ENCODE results near the gene CACNG4. TPM values are rescaled to one million over a fixed set of nuclear protein-coding genes. Genes with fewer than 3 reads are reported as not detected.

Gene CACNG4
- total and polyA plus RNA-seq, 2 of the 4 experiments (the other 2 are of a cell fraction), result under 0.01 to 0.53 TPM

- Histone ChIP-seq H3K23ac (ENCODE audit: low read depth, low read length) (no peak overlapping the region), H2BK15ac (ENCODE audit: low read depth, low read length) (no peak overlapping the region), H3K4me1 (ENCODE audit: control insufficient read depth, insufficient read depth, low read length) (peaks cover 22% of the 10 kb centered on the region), H3K9ac (ENCODE audit: low read depth, low read length) (no peak overlapping the region), H3K27me3 (ENCODE audit: control insufficient read depth, insufficient read depth, low read length) (peaks cover under 1% of the 10 kb centered on the region; the same call in 1 of the 2 replicates), H3K36me3 (ENCODE audit: control insufficient read depth, insufficient read depth, low read length) (no peaks in the 10 kb centered on the region), H3K14ac (replicated peaks; ENCODE audit: low read depth, low read length) (no peak overlapping the region), H3K9me3 (ENCODE audit: control insufficient read depth, insufficient read depth, low read length) (no peaks in the 10 kb centered on the region), H3K27ac (ENCODE audit: insufficient read depth, low read length) (no peak overlapping the region), H2AK9ac (replicated peaks; ENCODE audit: low read depth, low read length, poor library complexity) (no peak overlapping the region), H3K56ac (ENCODE audit: extremely low read depth, insufficient read depth, low read length) (no peak overlapping the region), H4K20me1 (ENCODE audit: insufficient read depth, low read length) (no peaks in the 10 kb centered on the region), H4K5ac (ENCODE audit: low read depth, low read length) (no peak overlapping the region), H4K91ac (ENCODE audit: insufficient read depth, low read depth, low read length) (peak overlapping the region; percentile 23; the same call in 1 of the 2 replicates), H4K8ac (ENCODE audit: low read depth in 2 of 2, low read length in 2 of 2) (no peak overlapping the region), H2BK120ac (ENCODE audit: low read depth, low read length) (no peak overlapping the region; the same call in 1 of the 2 replicates), H2BK5ac (ENCODE audit: low read depth, low read length, poor library complexity, severe bottlenecking) (no peak overlapping the region), H2AK5ac (ENCODE audit: low read depth, low read length) (peak overlapping the region; percentile 20; the same call in 1 of the 2 replicates), H3K18ac (ENCODE audit: low read depth, low read length) (no peak overlapping the region), H3K4me3 (ENCODE audit: insufficient read depth, low read depth, low read length) (no peak overlapping the region), H2AFZ (replicated peaks; ENCODE audit: low read length, poor library complexity) (no peak overlapping the region), H3K4me2 (ENCODE audit: low read depth, low read length) (no peak overlapping the region), H3K9me1 (ENCODE audit: insufficient read depth, low read length) (peaks cover 36% of the 10 kb centered on the region), H3K79me1 (ENCODE audit: low read depth in 1 of 2, low read length in 2 of 2) (no peaks in the 10 kb centered on the region), H2BK20ac (ENCODE audit: low read depth, low read length) (no peak overlapping the region), H3K4ac (ENCODE audit: low read depth, low read length) (no peak overlapping the region)
- in situ Hi-C loops (cut with MboI; ENCODE audit: low sequenced_read_pairs) (no loop called here), dilution Hi-C loops (cut with HindIII; ENCODE audit: low sequenced_read_pairs, unreplicated experiment) (no loop called here), intact Hi-C loops (cut with micrococcal nuclease) (no loop called here)
- CTCF ChIA-PET, result no interaction called here
- no peak for TF ChIP-seq MXI1 (IDR thresholded peaks at IDR 0.05; ENCODE audit: borderline replicate concordance, low read depth, low read length)
- no peak for TF ChIP-seq CHD1 (IDR thresholded peaks at IDR 0.05; ENCODE audit: low read depth, low read length)
- TF ChIP-seq SMC3 (IDR thresholded peaks at IDR 0.05; ENCODE audit: low read depth, low read length), result no peak
- no peak for TF ChIP-seq FOS (IDR thresholded peaks at IDR 0.05; ENCODE audit: low read depth, low read length)
- TF ChIP-seq ELK1 (IDR thresholded peaks at IDR 0.05; ENCODE audit: borderline replicate concordance, low read depth, low read length), result no peak
- no peak for TF ChIP-seq RCOR1 (IDR thresholded peaks at IDR 0.05; ENCODE audit: insufficient replicate concordance, low read length)
- TF ChIP-seq CEBPB (IDR thresholded peaks at IDR 0.05; ENCODE audit: low read depth, low read length), result no peak
- TF ChIP-seq RAD21 (IDR thresholded peaks at IDR 0.05; ENCODE audit: low read length), result no peak
- TF ChIP-seq MAFK (IDR thresholded peaks at IDR 0.05; ENCODE audit: low read depth, low read length), result no peak
- no peak for TF ChIP-seq USF2 (IDR thresholded peaks at IDR 0.05; ENCODE audit: low read depth, low read length)
- TF ChIP-seq NFE2L2 (IDR thresholded peaks at IDR 0.05; ENCODE audit: low read depth, low read length), result no peak
- no peak for TF ChIP-seq RFX5 (IDR thresholded peaks at IDR 0.05; ENCODE audit: low read depth, low read length)
- no peak for TF ChIP-seq BHLHE40 (IDR thresholded peaks at IDR 0.05; ENCODE audit: low read depth, low read length)
- no peak for TF ChIP-seq POLR2A (IDR thresholded peaks at IDR 0.05; ENCODE audit: low read depth, low read length)
- no TSS peak for BruUV-seq (replicated peaks)
- POLR2A ChIA-PET (ENCODE audit: unreplicated experiment), result no interaction called here
- DNase-seq (no peak), ATAC-seq (ENCODE audit: low read depth) (no peak)
- no CpG with 5 or more reads among the region's 3 CpGs for WGBS, 2 experiments (ENCODE audit: extremely low coverage in 2 of 2, insufficient read length in 1 of 2)
Measured at GRCh38 chr17:66954632-66955031, 9.9 kb upstream of the CACNG4 start.

All from IMR-90 (cell line).